ENCODE measurements around the gene ATP5MC2. TPM values are rescaled to one million over a fixed set of nuclear protein-coding genes. Genes with fewer than 3 reads are reported as not detected.
A peak's percentile ranks its signal among the peaks of the same experiment; 100 is the strongest.

ATP5MC2 gene
- polyA plus RNA-seq, 3 donors: 498 to 587 (median 522) TPM

- intact Hi-C loops (cut with micrococcal nuclease): no loop called here
- no CpG with 5 or more reads among the region's 3 CpGs for WGBS (ENCODE audit: insufficient coverage)
- Histone ChIP-seq H3K4me2 (replicated peaks; ENCODE audit: extremely low read depth, low read length, poor library complexity, severe bottlenecking) (peak overlapping the region; percentile 77), H4K20me1 (ENCODE audit: insufficient read depth, low read length) (peaks cover 14% of the 10 kb centered on the region), H3K36me3 (replicated peaks in 1 of 2; ENCODE audit: control insufficient read depth in 1 of 2, insufficient read depth in 2 of 2, low read length in 2 of 2) (peaks cover 13 to 33% of the 10 kb centered on the region in 2 donors), H3K4me1 (ENCODE audit: control insufficient read depth in 1 of 2, insufficient read depth in 2 of 2, low read length in 2 of 2) (peaks cover 30 to 39% of the 10 kb centered on the region in 2 donors), H3K9ac (ENCODE audit: insufficient read depth, low read length, poor library complexity, severe bottlenecking) (peak overlapping the region; percentile 67), H3K4me3 (replicated peaks in 1 of 3; ENCODE audit: low read depth in 2 of 3, low read length in 3 of 3) (peak overlapping the region; percentile 45 to 95 (median 86)), H3K9me3 (replicated peaks in 1 of 2; ENCODE audit: control insufficient read depth in 1 of 2, insufficient read depth in 1 of 2, low read length in 2 of 2) (no peaks in the 10 kb centered on the region), H3K79me2 (ENCODE audit: insufficient read depth, low read length) (peaks cover 97% of the 10 kb centered on the region), H3K27me3 (ENCODE audit: control insufficient read depth in 2 of 2, insufficient read depth in 2 of 2, low read length in 2 of 2) (no peaks in the 10 kb centered on the region), H2AFZ (ENCODE audit: insufficient read depth, low read depth, low read length, poor library complexity, severe bottlenecking) (peak overlapping the region; percentile 68), H3K27ac (ENCODE audit: low read depth in 1 of 2, low read length in 2 of 2) (peak overlapping the region; percentile 65 to 86)
- Mint-ChIP-seq H3K36me3 (peaks cover 9 to 37% of the 10 kb centered on the region in 2 donors), H3K4me1 (peaks cover 51% of the 10 kb centered on the region), H3K27me3 (ENCODE audit: low read depth in 3 of 3) (peaks cover 0 to 1% (median 0%) of the 10 kb centered on the region in 3 donors), H3K9me3 (peaks cover 0 to 2% (median 0%) of the 10 kb centered on the region in 7 donors), H3K27ac (peak overlapping the region; percentile 85 to 95 (median 93)), H3K4me3 (peak overlapping the region; percentile 71 to 88)
- TF ChIP-seq CTCF (IDR thresholded peaks at IDR 0.05): no peak
- peak in 1 of 3 donors; percentile 10 for DNase-seq
These were observed 58.2 kb downstream of the ATP5MC2 start for GRCh38 chr12:53617700-53618099.

DNA sequence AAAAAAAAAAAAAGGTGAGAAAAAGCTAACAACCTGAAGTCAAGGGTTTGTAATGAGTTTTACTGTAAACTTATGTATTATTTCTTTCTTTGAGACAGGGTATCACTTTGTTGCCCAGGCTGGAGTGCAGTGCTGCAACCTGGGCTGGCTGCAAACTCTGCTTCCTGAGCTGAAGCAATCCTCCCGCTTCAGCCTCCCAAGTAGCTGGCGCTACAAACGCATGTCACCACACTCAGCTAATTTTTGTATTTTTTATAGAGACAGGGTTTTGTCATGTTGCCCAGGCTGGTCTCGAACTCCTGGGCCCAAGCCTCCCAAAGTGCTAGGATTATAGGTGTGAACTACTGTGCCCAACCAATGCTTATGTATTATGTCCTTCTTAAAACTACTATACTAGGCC lies 58.9 kb downstream of the ATP5MC2 start:
- Histone ChIP-seq H4K20me1 (ENCODE audit: insufficient read depth, low read length) (peaks cover 20% of the 10 kb centered on the region), H3K4me2 (replicated peaks; ENCODE audit: extremely low read depth, low read length, poor library complexity, severe bottlenecking) (peak overlapping the region; percentile 26), H3K27me3 (ENCODE audit: control insufficient read depth in 2 of 2, insufficient read depth in 2 of 2, low read length in 2 of 2) (no peaks in the 10 kb centered on the region), H2AFZ (ENCODE audit: insufficient read depth, low read depth, low read length, poor library complexity, severe bottlenecking) (no peak overlapping the region), H3K27ac (ENCODE audit: low read depth in 1 of 2, low read length in 2 of 2) (peak overlapping the region; percentile 65 to 74), H3K4me3 (replicated peaks in 1 of 3; ENCODE audit: low read depth in 2 of 3, low read length in 3 of 3) (no peak overlapping the region), H3K9me3 (replicated peaks in 1 of 2; ENCODE audit: control insufficient read depth in 1 of 2, insufficient read depth in 1 of 2, low read length in 2 of 2) (no peaks in the 10 kb centered on the region), H3K79me2 (ENCODE audit: insufficient read depth, low read length) (peaks cover 97% of the 10 kb centered on the region), H3K4me1 (ENCODE audit: control insufficient read depth in 1 of 2, insufficient read depth in 2 of 2, low read length in 2 of 2) (peaks cover 27 to 37% of the 10 kb centered on the region in 2 donors), H3K9ac (ENCODE audit: insufficient read depth, low read length, poor library complexity, severe bottlenecking) (peak overlapping the region; percentile 67), H3K36me3 (replicated peaks in 1 of 2; ENCODE audit: control insufficient read depth in 1 of 2, insufficient read depth in 2 of 2, low read length in 2 of 2) (peaks cover 13 to 35% of the 10 kb centered on the region in 2 donors)
- Mint-ChIP-seq H3K36me3 (peaks cover 9 to 39% of the 10 kb centered on the region in 2 donors), H3K27ac (peak overlapping the region; percentile 70 to 94 (median 83)), H3K27me3 (ENCODE audit: low read depth in 3 of 3) (peaks cover 0 to 1% (median 0%) of the 10 kb centered on the region in 3 donors), H3K4me1 (peaks cover 46% of the 10 kb centered on the region), H3K9me3 (peaks cover 0 to 2% (median 0%) of the 10 kb centered on the region in 7 donors), H3K4me3 (no peak overlapping the region)
- DNase-seq: no peak
- intact Hi-C loops (cut with micrococcal nuclease): no loop called here
- WGBS (ENCODE audit: insufficient coverage): no CpG with 5 or more reads among the region's 4 CpGs
- TF ChIP-seq CTCF (IDR thresholded peaks at IDR 0.05): no peak

Other genes with a start within 250 kb of the ATP5MC2 start
- 100 to 1,000 TPM; 172 to 670 (median 591) TPM for gene PRR13, start 234.3 kb downstream of the ATP5MC2 start, polyA plus RNA-seq
- 100 to 1,000 TPM in 1 of 3 donors, 10 to 100 TPM in 2; 79.6 to 588 (median 81.9) TPM for gene PCBP2, start 224.0 kb downstream of the ATP5MC2 start, polyA plus RNA-seq
- 10 to 100 TPM in 1 of 3 donors, 1 to 10 TPM in 2; 1.7 to 31.4 (median 2.0) TPM for gene MAP3K12, start 176.6 kb downstream of the ATP5MC2 start, polyA plus RNA-seq
- 10 to 100 TPM; 16.6 to 39.4 (median 24.4) TPM for gene TARBP2, start 174.8 kb downstream of the ATP5MC2 start, polyA plus RNA-seq
- gene NPFF, start 168.6 kb downstream of the ATP5MC2 start, polyA plus RNA-seq: under 1 TPM in 1 of 3 donors, not detected in 2; 0.29 TPM
- 10 to 100 TPM; 21.7 to 27.9 (median 24.4) TPM for gene ATF7, start 49.7 kb downstream of the ATP5MC2 start, polyA plus RNA-seq
- gene CALCOCO1, start 51.4 kb upstream of the ATP5MC2 start, polyA plus RNA-seq: 100 to 1,000 TPM in 1 of 3 donors, 10 to 100 TPM in 2; 60.1 to 238 (median 69.6) TPM
- gene CISTR, start 75.9 kb upstream of the ATP5MC2 start, polyA plus RNA-seq: not detected

All from CD14-positive monocyte (primary cell).